GM18508 (cell line): ENCODE data around the gene URI1.
"Not testable (repeated sequence)": the region's sequence is repeated elsewhere in the genome, so short reads cannot be mapped to it uniquely, and the experiment has no call there.

Experiments used
- ATAC-seq: cut with Tn5 transposase; IDR thresholded peaks from one replicate; pipeline ENCODE4 v1.9.1; 2021; ENCODE audit warnings: moderate number of reproducible peaks; ENCODE audit not compliant: insufficient read depth, unreplicated experiment

Gene URI1

GRCh38 chr19:30014770-30015169 is 72.7 kb downstream of the URI1 start:
- no peak for ATAC-seq

- peak; percentile 66 for ATAC-seq
Measured at GRCh38 chr19:30017172-30017571, 75.1 kb downstream of the URI1 start.

- ATAC-seq, result no peak
Measured at GRCh38 chr19:30020189-30020588, 78.2 kb downstream of the URI1 start.

- no peak for ATAC-seq
Measured at GRCh38 chr19:30022659-30023058, 80.6 kb downstream of the URI1 start.

- ATAC-seq, result no peak
Measured at GRCh38 chr19:30023330-30023729, 81.3 kb downstream of the URI1 start.

GRCh38 chr19:30024091-30024490 is 82.1 kb downstream of the URI1 start:
- no peak for ATAC-seq

GRCh38 chr19:30026933-30027332 is 84.9 kb downstream of the URI1 start:
- ATAC-seq, result no peak

- no peak for ATAC-seq
Measured at GRCh38 chr19:30028118-30028991, 86.3 kb downstream of the URI1 start.

- ATAC-seq, result no peak
Measured at GRCh38 chr19:30028992-30029343, 86.9 kb downstream of the URI1 start.

- peak; percentile 56 for ATAC-seq
Measured at GRCh38 chr19:30029721-30030510, 87.9 kb downstream of the URI1 start.

GRCh38 chr19:30034321-30034720 is 92.3 kb downstream of the URI1 start:
- no peak for ATAC-seq

GRCh38 chr19:30036154-30037129 is 94.4 kb downstream of the URI1 start:
- ATAC-seq, result no peak

- ATAC-seq, result no peak
Measured at GRCh38 chr19:30037835-30038234, 95.8 kb downstream of the URI1 start.

GRCh38 chr19:30041931-30042330 is 99.9 kb downstream of the URI1 start:
- ATAC-seq, result not testable (repeated sequence)

- not testable (repeated sequence) for ATAC-seq
Measured at GRCh38 chr19:30043008-30043407, 101.0 kb downstream of the URI1 start.

GRCh38 chr19:30044273-30045248 is 102.5 kb downstream of the URI1 start:
- no peak for ATAC-seq

- peak; percentile 86 for ATAC-seq
Measured at GRCh38 chr19:30046522-30046921, 104.5 kb downstream of the URI1 start.

- no peak for ATAC-seq
Measured at GRCh38 chr19:30047432-30047831, 105.4 kb downstream of the URI1 start.

- ATAC-seq, result no peak
Measured at GRCh38 chr19:30049226-30049625, 107.2 kb downstream of the URI1 start.
